Activated CD4-positive, alpha-beta T cell treated with anti-CD3 and anti-CD28 coated beads, Interleukin-2, amount 10 ng/mL, durations not matched to agents 7 days and 5 days (primary cell): ENCODE data around the gene IGLL1. TPM values are rescaled to one million over a fixed set of nuclear protein-coding genes. Genes with fewer than 3 reads are reported as not detected.
"Not testable (repeated sequence)": the region's sequence is repeated elsewhere in the genome, so short reads cannot be mapped to it uniquely, and the experiment has no call there.

Experiments used
- CTCF ChIA-PET: fragments of 350-600 bp; sonication (Branson Sonifier 250); formaldehyde crosslinking; loops from one replicate; lab custom pipeline; 2021; ENCODE audit warnings: antibody characterized with exemption; lab: Charles Lee
- POLR2A ChIA-PET: fragments of 350-600 bp; sonication (Branson Sonifier 250); formaldehyde crosslinking; loops from one replicate; lab custom pipeline; 2021; ENCODE audit warnings: antibody characterized with exemption; lab: Charles Lee
- DNase-seq: peaks from one replicate; pipeline ENCODE4 v3.0.0-alpha.2; 2020
- H3K27ac Mint-ChIP-seq: one replicate; pipeline ENCODE4 v1.8.0; 2021; ENCODE audit warnings: mild to moderate bottlenecking, moderate library complexity, mixed read lengths
- H3K27me3 Mint-ChIP-seq: one replicate; pipeline ENCODE4 v1.8.0; 2021; ENCODE audit warnings: mixed read lengths
- H3K36me3 Mint-ChIP-seq: one replicate; pipeline ENCODE4 v1.8.0; 2021; ENCODE audit warnings: low read depth, mixed read lengths
- H3K4me1 Mint-ChIP-seq: one replicate; pipeline ENCODE4 v1.8.0; 2021; ENCODE audit warnings: mixed read lengths
- H3K4me3 Mint-ChIP-seq: one replicate; pipeline ENCODE4 v1.8.0; 2021; ENCODE audit warnings: mild to moderate bottlenecking, moderate library complexity, mixed read lengths
- H3K9me3 Mint-ChIP-seq: one replicate; pipeline ENCODE4 v1.8.0; 2021; ENCODE audit warnings: mixed read lengths
- total RNA-seq, 2 experiments: library from RNA; stranded (reverse); gene quantifications; one replicate each; pipeline ENCODE4 v1.2.3, GENCODE V29; 2021

The IGLL1 gene
- total RNA-seq, 2 experiments from 2014 or later, result not detected

GRCh38 chr22:23553924-23554870 is 25.9 kb downstream of the IGLL1 start:
- Mint-ChIP-seq H3K4me3 (no peak overlapping the region), H3K27me3 (no peaks in the 10 kb centered on the region), H3K36me3 (no peaks in the 10 kb centered on the region), H3K9me3 (no peaks in the 10 kb centered on the region), H3K4me1 (no peaks in the 10 kb centered on the region), H3K27ac (no peak overlapping the region)
- ChIA-PET CTCF (no interaction called here), POLR2A (no interaction called here)
- DNase-seq, result no peak

- no peak for DNase-seq
- Mint-ChIP-seq H3K27me3 (no peaks in the 10 kb centered on the region), H3K4me3 (no peak overlapping the region), H3K4me1 (no peaks in the 10 kb centered on the region), H3K36me3 (no peaks in the 10 kb centered on the region), H3K9me3 (no peaks in the 10 kb centered on the region), H3K27ac (no peak overlapping the region)
- POLR2A ChIA-PET, result no interaction called here
- CTCF ChIA-PET, result no interaction called here
These were observed 26.7 kb downstream of the IGLL1 start for GRCh38 chr22:23553438-23553837.

- no peak overlapping the region for H3K4me3 Mint-ChIP-seq
- H3K27ac Mint-ChIP-seq, result no peak overlapping the region
- ChIA-PET POLR2A (no interaction called here), CTCF (no interaction called here)
- no peaks in the 10 kb centered on the region for H3K4me1 Mint-ChIP-seq
- no peaks in the 10 kb centered on the region for H3K36me3 Mint-ChIP-seq
- DNase-seq, result no peak
- H3K9me3 Mint-ChIP-seq, result peaks cover 4% of the 10 kb centered on the region
- no peaks in the 10 kb centered on the region for H3K27me3 Mint-ChIP-seq
These were observed 27.5 kb downstream of the IGLL1 start for GRCh38 chr22:23552573-23552972.

GRCh38 chr22:23551385-23551784 is 28.7 kb downstream of the IGLL1 start:
- H3K9me3 Mint-ChIP-seq, result peaks cover 4% of the 10 kb centered on the region
- no peaks in the 10 kb centered on the region for H3K4me1 Mint-ChIP-seq
- no peak for DNase-seq
- no peak overlapping the region for H3K27ac Mint-ChIP-seq
- CTCF ChIA-PET, result no interaction called here
- no peaks in the 10 kb centered on the region for H3K36me3 Mint-ChIP-seq
- H3K4me3 Mint-ChIP-seq, result no peak overlapping the region
- H3K27me3 Mint-ChIP-seq, result no peaks in the 10 kb centered on the region
- POLR2A ChIA-PET, result no interaction called here

GRCh38 chr22:23550049-23550650 is 29.9 kb downstream of the IGLL1 start:
- ChIA-PET CTCF (no interaction called here), POLR2A (no interaction called here)
- Mint-ChIP-seq H3K4me1 (no peaks in the 10 kb centered on the region), H3K9me3 (peaks cover 4% of the 10 kb centered on the region), H3K36me3 (no peaks in the 10 kb centered on the region), H3K27ac (no peak overlapping the region), H3K27me3 (no peaks in the 10 kb centered on the region), H3K4me3 (no peak overlapping the region)
- no peak for DNase-seq

GRCh38 chr22:23549198-23549595 is 30.9 kb downstream of the IGLL1 start:
- H3K9me3 Mint-ChIP-seq, result peaks cover 4% of the 10 kb centered on the region
- no peaks in the 10 kb centered on the region for H3K4me1 Mint-ChIP-seq
- H3K27ac Mint-ChIP-seq, result no peak overlapping the region
- no peak overlapping the region for H3K4me3 Mint-ChIP-seq
- ChIA-PET POLR2A (no interaction called here), CTCF (no interaction called here)
- no peaks in the 10 kb centered on the region for H3K27me3 Mint-ChIP-seq
- no peak for DNase-seq
- no peaks in the 10 kb centered on the region for H3K36me3 Mint-ChIP-seq

GRCh38 chr22:23548501-23549197 is 31.4 kb downstream of the IGLL1 start:
- ChIA-PET POLR2A (no interaction called here), CTCF (no interaction called here)
- H3K36me3 Mint-ChIP-seq, result no peaks in the 10 kb centered on the region
- peaks cover 4% of the 10 kb centered on the region for H3K9me3 Mint-ChIP-seq
- H3K4me3 Mint-ChIP-seq, result no peak overlapping the region
- H3K27ac Mint-ChIP-seq, result no peak overlapping the region
- DNase-seq, result no peak
- H3K4me1 Mint-ChIP-seq, result no peaks in the 10 kb centered on the region
- H3K27me3 Mint-ChIP-seq, result no peaks in the 10 kb centered on the region

- H3K4me1 Mint-ChIP-seq, result no peaks in the 10 kb centered on the region
- no peak for DNase-seq
- H3K4me3 Mint-ChIP-seq, result no peak overlapping the region
- peaks cover 2% of the 10 kb centered on the region for H3K27me3 Mint-ChIP-seq
- no peaks in the 10 kb centered on the region for H3K36me3 Mint-ChIP-seq
- ChIA-PET CTCF (no interaction called here), POLR2A (no interaction called here)
- no peak overlapping the region for H3K27ac Mint-ChIP-seq
- peaks cover 4% of the 10 kb centered on the region for H3K9me3 Mint-ChIP-seq
These were observed 32.1 kb downstream of the IGLL1 start for GRCh38 chr22:23547818-23548500.

GRCh38 chr22:23547382-23547781 is 32.7 kb downstream of the IGLL1 start:
- H3K36me3 Mint-ChIP-seq, DNase-seq, H3K9me3 Mint-ChIP-seq, POLR2A ChIA-PET, H3K4me3 Mint-ChIP-seq, H3K27ac Mint-ChIP-seq, H3K4me1 Mint-ChIP-seq, CTCF ChIA-PET, H3K27me3 Mint-ChIP-seq: not testable (repeated sequence)

GRCh38 chr22:23544852-23545251 is 35.2 kb downstream of the IGLL1 start:
- H3K27me3 Mint-ChIP-seq, result peaks cover 8% of the 10 kb centered on the region
- no peaks in the 10 kb centered on the region for H3K4me1 Mint-ChIP-seq
- CTCF ChIA-PET, result no interaction called here
- no peaks in the 10 kb centered on the region for H3K36me3 Mint-ChIP-seq
- POLR2A ChIA-PET, result no interaction called here
- DNase-seq, result no peak
- H3K4me3 Mint-ChIP-seq, result no peak overlapping the region
- H3K27ac Mint-ChIP-seq, result no peak overlapping the region
- peaks cover 4% of the 10 kb centered on the region for H3K9me3 Mint-ChIP-seq

GRCh38 chr22:23543506-23544000 is 36.5 kb downstream of the IGLL1 start:
- H3K9me3 Mint-ChIP-seq, H3K27me3 Mint-ChIP-seq, POLR2A ChIA-PET, H3K4me3 Mint-ChIP-seq, DNase-seq, H3K36me3 Mint-ChIP-seq, H3K27ac Mint-ChIP-seq, H3K4me1 Mint-ChIP-seq, CTCF ChIA-PET: not testable (repeated sequence)

GRCh38 chr22:23542933-23543332 is 37.2 kb downstream of the IGLL1 start:
- no peak overlapping the region for H3K4me3 Mint-ChIP-seq
- H3K36me3 Mint-ChIP-seq, result no peaks in the 10 kb centered on the region
- ChIA-PET CTCF (no interaction called here), POLR2A (no interaction called here)
- no peak for DNase-seq
- H3K27me3 Mint-ChIP-seq, result peaks cover 8% of the 10 kb centered on the region
- H3K4me1 Mint-ChIP-seq, result peaks cover 6% of the 10 kb centered on the region
- peaks cover under 1% of the 10 kb centered on the region for H3K9me3 Mint-ChIP-seq
- no peak overlapping the region for H3K27ac Mint-ChIP-seq
